HG03469 (cell line): ENCODE measurements around the gene SDK1.

Source experiments
- ATAC-seq: cut with Tn5 transposase; IDR thresholded peaks from one replicate; pipeline ENCODE4 v1.9.1; 2021; ENCODE audit warnings: mild to moderate bottlenecking, moderate library complexity, moderate number of reproducible peaks; ENCODE audit not compliant: unreplicated experiment

Gene SDK1, protein sequence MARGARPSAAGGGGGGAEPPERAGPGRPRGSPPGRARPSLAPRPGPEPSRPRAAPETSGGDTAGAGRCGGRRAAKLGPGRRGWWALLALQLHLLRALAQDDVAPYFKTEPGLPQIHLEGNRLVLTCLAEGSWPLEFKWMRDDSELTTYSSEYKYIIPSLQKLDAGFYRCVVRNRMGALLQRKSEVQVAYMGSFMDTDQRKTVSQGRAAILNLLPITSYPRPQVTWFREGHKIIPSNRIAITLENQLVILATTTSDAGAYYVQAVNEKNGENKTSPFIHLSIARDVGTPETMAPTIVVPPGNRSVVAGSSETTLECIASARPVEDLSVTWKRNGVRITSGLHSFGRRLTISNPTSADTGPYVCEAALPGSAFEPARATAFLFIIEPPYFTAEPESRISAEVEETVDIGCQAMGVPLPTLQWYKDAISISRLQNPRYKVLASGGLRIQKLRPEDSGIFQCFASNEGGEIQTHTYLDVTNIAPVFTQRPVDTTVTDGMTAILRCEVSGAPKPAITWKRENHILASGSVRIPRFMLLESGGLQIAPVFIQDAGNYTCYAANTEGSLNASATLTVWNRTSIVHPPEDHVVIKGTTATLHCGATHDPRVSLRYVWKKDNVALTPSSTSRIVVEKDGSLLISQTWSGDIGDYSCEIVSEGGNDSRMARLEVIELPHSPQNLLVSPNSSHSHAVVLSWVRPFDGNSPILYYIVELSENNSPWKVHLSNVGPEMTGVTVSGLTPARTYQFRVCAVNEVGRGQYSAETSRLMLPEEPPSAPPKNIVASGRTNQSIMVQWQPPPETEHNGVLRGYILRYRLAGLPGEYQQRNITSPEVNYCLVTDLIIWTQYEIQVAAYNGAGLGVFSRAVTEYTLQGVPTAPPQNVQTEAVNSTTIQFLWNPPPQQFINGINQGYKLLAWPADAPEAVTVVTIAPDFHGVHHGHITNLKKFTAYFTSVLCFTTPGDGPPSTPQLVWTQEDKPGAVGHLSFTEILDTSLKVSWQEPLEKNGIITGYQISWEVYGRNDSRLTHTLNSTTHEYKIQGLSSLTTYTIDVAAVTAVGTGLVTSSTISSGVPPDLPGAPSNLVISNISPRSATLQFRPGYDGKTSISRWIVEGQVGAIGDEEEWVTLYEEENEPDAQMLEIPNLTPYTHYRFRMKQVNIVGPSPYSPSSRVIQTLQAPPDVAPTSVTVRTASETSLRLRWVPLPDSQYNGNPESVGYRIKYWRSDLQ (N-terminal part only)

DNA sequence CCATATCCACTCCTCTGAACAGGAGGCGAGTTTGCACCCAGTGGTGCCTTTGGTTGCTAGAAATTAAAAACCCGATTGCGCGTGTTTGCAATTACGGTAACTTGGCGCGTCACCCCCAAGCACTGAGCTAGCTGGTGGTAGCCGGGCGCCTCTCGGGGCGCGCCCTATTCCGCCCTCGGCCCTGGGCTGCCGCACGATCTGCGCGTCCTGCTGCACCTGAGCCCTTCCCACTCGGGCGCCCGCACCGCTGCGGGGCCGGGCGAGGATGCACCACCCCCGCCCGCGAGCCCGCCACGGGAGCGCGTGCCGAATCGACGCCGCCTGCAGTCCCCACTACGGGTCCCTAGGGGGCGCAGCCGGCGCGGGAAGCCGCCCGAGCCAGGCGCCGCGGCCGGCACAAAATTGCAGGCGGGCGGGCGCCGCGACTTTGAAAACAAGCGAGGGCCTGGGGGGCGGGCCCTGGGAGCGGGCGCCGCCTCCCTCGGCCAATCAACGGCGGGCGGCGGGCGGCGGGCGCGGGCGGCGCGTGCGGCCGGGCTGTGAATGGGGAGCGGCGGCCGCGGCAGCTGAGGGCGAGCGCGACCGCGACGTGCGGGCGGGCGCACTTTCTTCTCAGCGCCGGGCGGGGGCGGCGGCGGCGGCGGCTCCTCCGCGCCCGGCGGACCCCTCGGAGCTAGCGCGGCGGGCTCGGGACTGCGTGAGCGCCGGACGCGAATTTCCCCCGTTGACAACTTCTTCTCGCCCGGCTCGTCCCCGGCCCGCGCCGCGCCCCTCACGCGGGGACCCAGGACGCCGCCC lies at the start of gene SDK1:
SDK1 (plus strand) TSS at position 602 of the 798 bp plus-strand sequence. CDS start 335 bp downstream, outside the sequence.
- ATAC-seq, result peak; percentile 74

DNA sequence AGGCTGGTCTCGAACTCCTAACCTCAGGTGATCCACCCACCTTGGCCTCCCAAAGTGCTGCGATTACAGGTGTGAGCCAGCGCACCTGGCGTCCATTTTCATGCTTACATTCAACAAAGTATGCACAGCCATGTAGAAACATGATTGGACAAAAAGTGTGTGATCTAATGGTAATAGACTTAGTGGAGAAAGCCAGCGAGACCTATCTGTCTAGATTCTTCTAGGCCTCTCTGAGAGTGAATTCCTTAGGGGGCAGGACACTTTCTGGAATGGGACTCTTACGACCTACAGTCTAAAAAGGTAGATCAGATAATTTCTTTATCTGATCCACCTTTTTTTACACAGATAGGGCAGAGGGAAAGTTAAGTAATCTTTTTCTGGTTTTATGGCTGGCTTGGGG lies 46.3 kb upstream of the SDK1 start:
- ATAC-seq, result no peak

DNA sequence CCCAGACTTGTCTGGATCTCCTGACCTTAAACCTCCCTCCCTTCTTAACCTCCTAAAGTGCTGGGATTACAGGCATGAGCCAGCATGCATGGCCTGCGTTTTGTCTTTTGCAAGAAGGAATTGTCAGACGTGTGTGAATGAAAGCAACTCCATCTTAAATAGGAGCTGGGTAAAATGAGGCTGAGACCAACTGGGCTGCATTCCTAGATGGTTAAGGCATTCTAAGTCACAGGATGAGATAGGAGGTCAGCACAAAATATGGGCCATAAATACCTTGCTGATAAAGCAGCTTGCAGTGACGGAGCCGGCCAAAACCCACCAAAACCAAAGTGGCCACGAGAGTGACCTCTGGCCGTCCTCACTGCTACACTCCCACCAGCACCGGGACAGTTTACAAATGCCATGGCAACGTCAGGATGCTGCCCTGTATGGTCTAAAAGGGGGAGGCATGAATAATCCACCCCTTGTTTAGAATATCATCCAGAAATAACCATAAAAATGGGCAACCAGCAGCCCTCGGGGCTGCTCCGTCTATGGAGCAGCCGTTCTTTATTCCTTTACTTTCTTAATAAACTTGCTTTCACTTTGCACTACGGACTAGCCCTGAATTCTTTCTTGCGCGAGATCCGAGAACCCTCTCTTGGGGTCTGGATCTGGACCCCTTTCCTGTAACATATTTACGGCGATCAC lies 41.2 kb upstream of the SDK1 start:
- no peak for ATAC-seq

DNA sequence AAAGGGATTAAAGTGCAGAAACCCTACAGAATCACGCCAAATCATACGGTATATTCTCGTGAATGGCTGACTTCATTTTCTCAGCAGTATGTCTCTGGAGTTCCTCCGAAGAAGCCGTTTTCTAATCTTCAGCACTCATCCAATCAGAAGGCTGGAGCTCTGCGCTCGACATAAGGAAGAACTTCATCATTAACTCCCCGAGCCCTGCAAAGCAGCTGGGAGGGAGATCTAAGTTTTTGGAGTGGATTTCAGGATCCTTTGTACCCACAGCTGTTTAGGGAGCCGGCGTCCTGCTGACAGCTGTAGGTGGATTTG lies 40.7 kb upstream of the SDK1 start:
- ATAC-seq, result no peak

DNA sequence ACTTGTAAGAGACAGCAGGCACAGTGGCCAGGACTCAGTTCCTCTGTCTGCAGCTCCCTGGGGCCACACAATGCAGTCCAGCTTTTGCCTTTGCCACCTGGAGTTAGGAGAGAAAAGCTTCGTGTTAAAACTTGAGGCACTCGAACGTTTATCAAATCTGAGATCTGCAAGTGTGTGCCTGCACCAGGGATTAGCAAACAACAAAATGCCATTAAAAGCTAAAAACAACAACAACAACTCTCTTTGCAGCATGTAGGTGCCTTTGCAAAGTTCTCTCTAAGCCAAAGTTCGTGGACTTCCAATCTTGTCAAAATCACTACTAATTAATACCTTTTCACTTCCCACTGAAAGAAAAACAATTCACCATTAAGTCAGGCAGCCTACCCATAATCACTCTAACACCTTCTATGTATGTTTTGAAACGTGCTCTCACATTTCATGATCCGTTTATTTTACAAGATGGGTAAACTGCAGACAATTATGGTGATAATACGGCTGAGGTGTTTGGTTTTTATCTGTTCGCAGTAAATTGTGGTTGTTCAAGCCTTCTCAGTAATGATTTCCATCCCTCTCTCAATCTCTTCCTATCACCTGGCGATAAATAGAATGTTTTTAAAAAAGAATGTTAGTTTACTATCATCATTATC lies 36.2 kb upstream of the SDK1 start:
- no peak for ATAC-seq

DNA sequence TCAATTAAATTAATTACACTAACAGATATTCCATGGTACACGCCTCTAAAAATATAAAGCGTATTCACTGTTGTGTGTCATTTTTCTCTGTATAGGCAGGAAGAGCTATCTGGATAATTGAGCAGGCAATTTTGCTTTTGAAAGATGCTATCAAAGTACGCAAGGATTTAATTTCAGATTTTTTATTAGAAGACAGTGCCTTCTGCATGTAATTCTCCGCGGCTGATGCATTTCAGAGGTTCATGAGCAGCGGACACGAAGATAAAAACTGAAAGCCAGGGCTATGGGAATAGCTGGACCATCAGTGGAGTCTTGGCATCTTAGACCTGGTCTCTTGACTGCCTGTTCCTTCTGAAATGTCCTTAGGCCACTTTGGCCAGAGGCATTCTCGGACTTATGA lies 35.7 kb upstream of the SDK1 start:
- no peak for ATAC-seq

DNA sequence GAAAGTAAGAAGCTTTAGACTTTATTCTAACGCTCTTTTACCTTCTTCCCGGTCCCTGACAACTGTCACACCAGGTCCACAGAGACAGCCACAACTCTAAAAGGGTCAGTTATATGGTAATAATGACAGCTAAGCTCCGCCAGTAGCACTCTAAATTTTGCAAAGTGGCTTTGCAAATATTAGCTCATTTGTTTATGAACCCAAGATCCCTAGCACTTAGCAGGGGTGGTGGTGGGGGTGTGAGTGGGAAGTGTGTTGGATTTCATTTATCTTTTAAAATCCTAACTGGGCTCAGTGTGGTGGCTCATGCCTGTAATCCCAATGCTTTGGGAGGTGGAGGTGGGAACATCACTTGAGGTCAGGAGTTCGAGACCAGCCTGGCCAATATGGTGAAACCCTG lies 34.8 kb upstream of the SDK1 start:
- no peak for ATAC-seq

DNA sequence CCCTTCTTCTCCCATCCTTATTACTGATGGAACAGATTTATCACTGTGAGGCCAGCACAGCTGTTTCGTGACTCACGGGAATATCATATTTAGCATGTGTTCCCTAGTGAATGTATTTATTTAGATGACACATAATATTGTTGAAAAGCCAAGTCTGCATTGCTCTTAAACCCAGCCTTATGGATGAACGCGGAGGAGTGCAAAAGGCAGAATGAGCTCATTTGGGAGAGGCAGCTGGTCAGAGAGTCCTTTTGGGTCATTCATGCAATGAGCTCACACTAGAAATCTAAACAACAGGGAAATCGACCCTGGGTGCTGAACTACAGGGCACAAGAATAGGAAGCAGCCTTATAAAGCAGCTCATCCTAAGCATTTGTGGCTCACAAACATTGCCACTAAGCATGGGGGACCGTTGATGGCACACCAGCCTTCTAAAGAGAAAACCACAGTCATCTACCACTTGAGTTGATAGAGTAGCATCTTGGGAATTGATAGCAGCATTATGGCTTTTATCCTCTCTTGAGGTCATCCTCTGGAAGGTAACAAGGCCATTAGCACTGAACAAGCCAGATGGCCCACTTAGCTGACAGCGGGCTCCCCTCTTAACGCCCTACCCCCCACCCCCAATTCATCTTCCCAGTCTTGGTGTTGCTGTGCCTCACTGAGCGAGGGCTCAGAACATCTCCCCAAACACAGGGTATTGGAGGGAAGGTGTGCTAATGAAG lies 32.9 kb upstream of the SDK1 start:
- no peak for ATAC-seq

DNA sequence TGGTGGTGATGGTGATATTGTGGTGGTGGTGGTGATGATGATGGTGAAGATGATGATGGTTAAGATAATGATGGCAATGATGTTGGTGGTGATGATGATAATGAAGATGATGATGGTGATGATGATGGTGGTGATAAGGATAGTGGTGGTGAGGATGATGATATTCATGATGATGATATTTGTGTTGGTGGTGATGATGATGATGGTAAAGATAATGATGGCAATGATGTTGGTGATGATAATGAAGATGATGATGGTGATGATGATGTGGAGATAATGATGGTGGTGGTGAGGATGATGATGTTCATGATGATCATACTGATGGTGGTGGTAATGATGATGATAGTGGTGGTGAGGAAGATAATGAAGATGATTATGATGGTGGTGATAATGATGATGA lies 30.7 kb upstream of the SDK1 start:
- ATAC-seq, result no peak

DNA sequence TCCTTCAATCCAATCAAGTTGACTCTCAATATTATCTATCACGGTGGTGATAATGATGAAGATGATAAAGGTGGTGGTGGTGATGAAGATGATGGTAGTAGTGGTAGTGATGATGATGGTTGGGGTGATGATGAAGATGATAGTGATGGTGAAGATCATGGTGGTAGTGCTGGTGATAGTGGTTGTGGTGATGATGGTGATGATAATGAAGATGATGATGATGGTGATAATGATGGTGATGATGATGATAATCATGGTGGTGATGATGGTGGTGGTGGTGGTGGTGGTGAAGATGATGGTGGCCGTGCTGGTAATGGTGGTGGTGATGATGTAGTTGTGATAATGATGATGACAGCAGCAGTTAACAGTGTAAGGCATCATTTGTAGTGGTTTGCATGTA lies 29.8 kb upstream of the SDK1 start:
- ATAC-seq, result no peak

DNA sequence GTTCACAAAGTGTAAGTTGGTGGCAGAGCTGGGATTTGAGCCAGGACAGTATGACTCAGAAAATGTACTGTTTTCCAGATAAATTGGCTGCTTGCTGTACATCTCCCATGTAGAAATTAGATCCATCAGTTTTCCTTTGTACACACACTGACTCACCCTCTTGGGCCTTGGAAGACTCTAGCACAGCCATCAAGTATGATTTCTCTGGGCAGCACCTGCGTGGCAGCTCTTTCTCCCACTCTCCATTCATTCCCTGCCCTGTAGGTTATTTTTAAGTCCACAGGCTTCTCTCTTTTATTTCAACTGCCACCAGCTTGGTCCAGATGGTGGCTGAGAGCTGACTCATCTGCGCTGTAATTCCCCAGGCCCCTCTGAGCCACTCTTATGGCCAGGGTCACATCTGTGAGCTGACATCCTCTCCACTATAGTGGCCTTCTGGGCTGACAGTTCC lies 28.3 kb upstream of the SDK1 start:
- no peak for ATAC-seq

DNA sequence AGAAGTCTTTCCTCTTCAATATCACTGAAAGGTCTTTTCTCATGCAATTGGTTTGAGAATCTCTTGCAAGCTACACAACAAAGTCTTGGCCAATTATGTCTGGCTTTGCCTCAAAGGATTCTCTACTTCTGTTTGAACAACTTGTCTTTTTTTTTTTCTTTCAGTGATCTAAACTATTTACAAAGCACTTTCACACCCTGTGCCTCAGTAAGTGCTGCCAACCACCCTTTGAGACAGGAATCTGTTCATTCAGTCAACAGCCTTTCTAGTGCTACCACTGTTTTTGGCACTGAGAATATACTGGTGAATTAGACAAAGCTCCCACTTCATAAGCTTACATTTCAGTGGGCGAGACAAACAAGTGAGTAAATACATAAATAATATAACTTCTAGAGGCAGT lies 26.9 kb upstream of the SDK1 start:
- no peak for ATAC-seq

DNA sequence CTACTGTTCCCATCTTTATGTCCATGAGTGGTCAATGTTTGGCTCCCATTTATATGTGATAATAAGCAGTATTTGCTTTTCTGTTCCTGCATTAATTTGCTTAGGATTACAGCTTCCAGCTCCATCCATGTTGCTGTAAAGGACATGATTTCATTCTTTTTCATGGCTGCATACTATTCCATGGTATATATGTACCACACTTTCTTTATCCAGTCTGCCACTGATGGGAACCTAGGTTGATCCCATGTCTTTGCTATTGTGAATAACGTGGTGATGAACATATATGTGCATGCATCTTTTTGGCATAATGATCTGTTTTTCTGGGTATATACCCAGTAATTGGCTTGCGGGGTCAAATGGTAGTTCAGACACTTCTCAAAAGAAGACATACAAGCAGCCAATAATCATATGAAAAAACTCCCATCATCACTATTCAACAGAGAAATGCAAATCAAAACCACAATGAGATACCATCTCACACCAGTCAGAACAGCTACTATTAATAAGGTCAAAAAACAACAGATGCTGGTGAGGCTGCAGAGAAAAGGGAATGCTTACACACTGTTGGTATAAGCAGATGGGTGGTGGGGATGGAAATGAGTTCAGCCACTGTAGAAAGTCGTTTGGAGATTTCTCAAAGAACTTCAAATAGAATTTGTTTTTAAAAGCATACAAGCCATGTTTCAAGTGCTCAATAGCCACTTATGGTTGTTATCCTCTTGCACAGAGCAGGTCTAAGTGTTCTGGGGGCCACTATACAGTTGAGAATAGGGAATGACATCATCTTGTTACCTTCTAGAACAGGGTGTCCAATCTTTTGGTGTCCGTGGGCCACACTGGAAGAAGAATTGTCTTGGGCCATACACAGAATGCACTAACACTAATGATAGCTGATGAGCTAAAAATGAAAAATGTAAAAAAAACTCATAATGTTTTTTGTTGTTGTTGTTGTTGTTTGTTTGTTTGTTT lies 23.2 kb upstream of the SDK1 start:
- no peak for ATAC-seq

DNA sequence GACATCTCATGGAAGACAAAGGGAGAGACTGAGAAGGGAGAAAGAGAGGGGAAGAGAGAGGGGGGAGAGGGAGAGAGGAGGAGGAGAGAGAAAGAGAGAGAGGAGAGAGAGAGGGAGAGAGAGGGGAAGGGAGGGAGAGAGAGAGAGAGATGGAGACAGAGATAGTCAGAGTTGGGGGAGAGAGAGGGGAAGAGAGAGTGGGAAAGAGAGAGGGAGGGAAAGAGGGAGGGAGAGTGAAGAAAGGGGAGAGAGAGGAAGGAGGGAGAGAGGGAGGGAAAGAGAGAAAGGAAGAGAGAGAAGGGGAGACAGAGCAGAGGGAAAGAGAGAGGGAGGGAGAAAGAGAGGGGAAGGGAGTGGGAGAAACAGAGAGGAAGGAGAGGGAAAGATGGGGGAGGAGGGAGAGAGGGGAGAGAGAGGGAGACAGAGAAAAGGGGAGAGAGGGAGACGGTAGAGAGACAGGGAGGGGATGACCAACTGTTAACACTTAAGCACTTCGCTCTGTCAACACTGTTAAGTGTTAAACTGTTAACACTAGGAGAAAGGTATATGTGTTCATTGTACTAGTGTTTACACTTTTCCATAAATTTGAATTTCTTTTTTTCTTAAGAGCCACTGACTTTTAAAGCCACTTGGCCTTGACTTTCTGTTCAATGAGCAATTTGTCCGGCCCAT lies 21.8 kb upstream of the SDK1 start:
- ATAC-seq, result no peak

DNA sequence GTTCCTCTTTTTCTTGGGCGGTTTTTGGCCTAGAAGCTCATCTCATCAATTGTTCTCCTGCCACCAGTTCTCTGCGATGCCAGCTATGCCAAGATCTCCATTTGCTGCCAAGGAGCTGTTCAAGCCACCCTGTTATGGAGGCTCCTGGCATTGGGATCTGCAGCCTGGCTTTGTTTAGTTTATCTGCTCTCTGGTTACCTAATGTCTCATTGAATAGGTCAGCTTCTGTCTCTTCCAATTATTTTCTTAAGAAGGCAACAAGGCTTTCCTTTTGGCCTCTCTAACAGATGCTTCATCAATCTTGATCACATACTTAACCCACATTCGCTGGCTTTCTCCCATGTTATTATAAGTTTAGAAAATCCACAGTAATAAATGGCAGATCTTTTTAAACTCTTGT lies 20.6 kb upstream of the SDK1 start:
- no peak for ATAC-seq

DNA sequence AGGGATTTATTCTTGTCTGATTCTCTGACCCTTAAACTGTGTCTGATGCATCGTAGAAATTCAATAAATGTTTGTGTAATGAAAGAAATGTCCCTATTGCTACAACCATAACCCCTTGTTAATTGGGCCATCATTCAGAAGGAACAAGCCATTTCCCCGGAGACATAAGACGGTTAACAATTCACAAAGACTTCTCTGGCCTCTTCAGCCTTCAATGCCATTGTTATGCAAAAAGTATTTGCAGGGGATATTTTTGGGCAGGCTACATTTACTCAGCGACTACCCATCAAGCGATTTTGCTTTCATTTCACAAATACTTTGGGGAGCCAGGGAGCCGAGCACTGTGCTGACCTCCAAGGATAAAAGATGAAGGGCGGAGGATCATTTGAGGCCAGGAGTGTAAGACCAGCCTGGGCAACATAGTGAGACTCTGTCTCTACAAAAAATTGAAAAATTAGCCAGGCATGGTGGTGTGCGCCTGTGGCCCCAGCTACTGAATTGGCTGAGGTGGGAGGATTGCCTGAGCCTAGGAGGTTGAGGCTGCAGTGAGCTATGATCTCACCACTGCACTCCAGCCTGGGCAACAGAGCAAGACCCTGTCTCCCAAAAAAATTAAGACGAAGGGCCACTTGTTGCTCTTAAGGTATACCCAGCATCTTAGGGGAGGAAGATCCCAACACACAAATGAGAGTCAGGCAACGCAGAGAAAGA lies 20.0 kb upstream of the SDK1 start:
- no peak for ATAC-seq

DNA sequence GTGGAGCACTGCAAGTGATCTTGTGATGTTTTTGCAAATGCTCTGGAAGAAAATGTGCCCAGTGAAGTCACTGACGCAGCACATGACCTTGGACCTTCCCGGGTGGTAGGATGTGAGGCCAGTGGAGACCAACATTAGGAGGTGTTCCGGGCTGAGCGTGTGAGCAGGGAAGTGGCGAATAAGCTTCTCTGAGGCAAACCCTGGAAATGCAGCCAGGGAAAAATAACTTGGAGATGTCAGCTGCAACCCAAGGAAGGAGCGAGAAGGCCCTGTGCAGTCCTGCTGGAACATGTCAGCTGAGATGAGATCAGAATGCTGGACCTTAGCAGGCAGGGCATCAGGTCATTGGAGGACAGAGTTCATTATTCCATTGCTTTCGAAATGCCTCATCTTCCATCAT lies 18.6 kb upstream of the SDK1 start:
- no peak for ATAC-seq
